ENCODE results near the gene CDS2. TPM values are rescaled to one million over a fixed set of nuclear protein-coding genes. Genes with fewer than 3 reads are reported as not detected.

Gene CDS2
- total and polyA plus RNA-seq, 10 of the 15 experiments (the other 5 are each of a cell fraction or from before 2014, with no cell fraction given): 11.5 to 94.7 (median 23.1) TPM

DNA sequence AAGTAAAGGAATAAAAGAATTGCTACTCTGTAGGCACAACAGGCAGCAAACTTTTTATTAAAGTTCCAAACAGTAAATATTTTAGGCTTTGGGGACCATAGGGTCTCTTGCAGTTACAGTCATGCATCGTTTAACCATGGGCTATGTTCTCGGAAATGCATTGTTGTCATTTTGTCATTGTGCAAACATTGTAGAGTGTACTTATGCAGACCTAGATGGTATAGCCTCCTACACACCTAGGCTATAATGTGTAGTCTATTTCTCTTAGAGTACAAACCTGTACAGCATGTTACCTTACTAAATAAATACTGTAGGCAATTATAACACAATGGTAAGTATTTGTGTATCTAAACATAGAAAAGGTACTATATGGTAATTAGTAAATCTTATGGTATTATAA is 54.7 kb downstream of the CDS2 start:
- Histone ChIP-seq H3K9ac (ENCODE audit: control insufficient read depth, insufficient read depth, low read length) (no peak overlapping the region), H3K27ac (ENCODE audit: control insufficient read depth, insufficient read depth) (no peak overlapping the region), H2AFZ (ENCODE audit: control insufficient read depth, low read depth, low read length) (no peak overlapping the region), H3K36me3 (ENCODE audit: control insufficient read depth in 2 of 2, insufficient read depth in 2 of 2, low read length in 1 of 2) (peaks cover 10 to 14% of the 10 kb centered on the region in 2 experiments), H3K4me3 (no peak overlapping the region), H3K27me3 (replicated peaks in 1 of 2; ENCODE audit: control insufficient read depth in 2 of 2, insufficient read depth in 2 of 2, low read length in 1 of 2) (no peaks in the 10 kb centered on the region), H3K9me3 (replicated peaks; ENCODE audit: control insufficient read depth, insufficient read depth, low read length) (no peaks in the 10 kb centered on the region), H3K79me2 (ENCODE audit: control insufficient read depth, insufficient read depth, low read length) (no peaks in the 10 kb centered on the region), H4K20me1 (ENCODE audit: control insufficient read depth, insufficient read depth) (no peaks in the 10 kb centered on the region; the same call in 1 of the 2 replicates), H3K4me2 (ENCODE audit: control insufficient read depth, insufficient read depth) (no peak overlapping the region), H3K4me1 (ENCODE audit: control insufficient read depth, insufficient read depth, low read length) (no peaks in the 10 kb centered on the region)
- TF ChIP-seq TBL1XR1 (IDR thresholded peaks at IDR 0.05; ENCODE audit: low read depth, low read length): no peak
- no peak for TF ChIP-seq BRCA1 (IDR thresholded peaks at IDR 0.05; ENCODE audit: low read depth, low read length)
- TF ChIP-seq, protein P1, sequence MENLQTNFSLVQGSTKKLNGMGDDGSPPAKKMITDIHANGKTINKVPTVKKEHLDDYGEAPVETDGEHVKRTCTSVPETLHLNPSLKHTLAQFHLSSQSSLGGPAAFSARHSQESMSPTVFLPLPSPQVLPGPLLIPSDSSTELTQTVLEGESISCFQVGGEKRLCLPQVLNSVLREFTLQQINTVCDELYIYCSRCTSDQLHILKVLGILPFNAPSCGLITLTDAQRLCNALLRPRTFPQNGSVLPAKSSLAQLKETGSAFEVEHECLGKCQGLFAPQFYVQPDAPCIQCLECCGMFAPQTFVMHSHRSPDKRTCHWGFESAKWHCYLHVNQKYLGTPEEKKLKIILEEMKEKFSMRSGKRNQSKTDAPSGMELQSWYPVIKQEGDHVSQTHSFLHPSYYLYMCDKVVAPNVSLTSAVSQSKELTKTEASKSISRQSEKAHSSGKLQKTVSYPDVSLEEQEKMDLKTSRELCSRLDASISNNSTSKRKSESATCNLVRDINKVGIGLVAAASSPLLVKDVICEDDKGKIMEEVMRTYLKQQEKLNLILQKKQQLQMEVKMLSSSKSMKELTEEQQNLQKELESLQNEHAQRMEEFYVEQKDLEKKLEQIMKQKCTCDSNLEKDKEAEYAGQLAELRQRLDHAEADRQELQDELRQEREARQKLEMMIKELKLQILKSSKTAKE (IDR thresholded peaks at IDR 0.05; ENCODE audit: low read depth, poor library complexity, severe bottlenecking): no peak
- no peak for TF ChIP-seq ZBED1 (IDR thresholded peaks at IDR 0.05; ENCODE audit: borderline replicate concordance)
- ATAC-seq (no peak), DNase-seq (ENCODE audit: low read depth, low spot score) (no peak), FAIRE-seq (no peak)
- SMC1A ChIA-PET (ENCODE audit: uncharacterized antibody, unreplicated experiment): interaction anchor here (0.7 to 2.9 kb wide), 3 partner anchors 10 to 55 kb away, joined by 3 to 14 read pairs (median 5); partner anchors contain the start of gene CDS2
- WGBS (ENCODE audit: insufficient coverage, insufficient replicate concordance, low lambda C conversion rate, missing lambda C conversion rate): 98% methylated on average over 2 of the region's 2 CpGs
- POLR2A ChIA-PET: no interaction called here
- BruUV-seq (replicated peaks): TSS peak; percentile 7
- in situ Hi-C loops (cut with MboI) (no loop called here), intact Hi-C loops (cut with micrococcal nuclease; ENCODE audit: unreplicated experiment) (no loop called here)
- RAD21 ChIA-PET (ENCODE audit: unreplicated experiment): interaction anchor here (1.1 to 1.7 kb wide), 2 partner anchors 12 to 55 kb away, joined by 3 to 5 read pairs; partner anchors contain the start of gene CDS2
- CTCF ChIA-PET: interaction anchor here (1.2 to 3.7 kb wide), 4 partner anchors 11 to 42 kb away, joined by 3 to 19 read pairs (median 10); no protein-coding TSS in a partner anchor

DNA sequence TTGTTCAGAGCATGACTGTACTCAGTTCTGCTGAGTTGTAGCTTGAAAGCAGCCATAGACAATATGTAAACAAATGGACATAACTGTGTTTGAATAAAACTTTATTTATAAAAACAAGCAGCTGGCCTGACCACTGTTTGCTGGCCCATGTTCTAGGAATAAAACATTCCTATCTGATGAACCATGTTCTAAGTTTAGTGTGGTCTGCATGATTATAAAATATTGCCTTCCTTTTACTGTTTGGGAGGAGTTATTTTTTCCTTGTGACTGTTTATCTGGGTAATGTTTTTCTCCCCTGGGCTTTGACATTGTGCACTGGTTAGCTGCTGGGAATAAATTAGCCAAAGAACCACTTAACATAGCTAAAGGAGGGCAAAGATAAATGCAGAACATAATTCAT is 55.1 kb downstream of the CDS2 start:
- H3K79me2 ChIP-seq (ENCODE audit: control insufficient read depth, insufficient read depth, low read length): no peaks in the 10 kb centered on the region
- no TSS peak for BruUV-seq (replicated peaks)
- H3K9ac ChIP-seq (ENCODE audit: control insufficient read depth, insufficient read depth, low read length): no peak overlapping the region
- intact Hi-C loops (cut with micrococcal nuclease; ENCODE audit: unreplicated experiment): no loop called here
- H3K4me1 ChIP-seq (ENCODE audit: control insufficient read depth, insufficient read depth, low read length): no peaks in the 10 kb centered on the region
- H2AFZ ChIP-seq (ENCODE audit: control insufficient read depth, low read depth, low read length): no peak overlapping the region
- no peak for FAIRE-seq
- ChIA-PET RAD21 (ENCODE audit: unreplicated experiment) (interaction anchor here (1.7 kb wide), 1 partner anchor 55 kb away, joined by 5 read pairs; the partner anchor contains the start of gene CDS2), SMC1A (ENCODE audit: uncharacterized antibody, unreplicated experiment) (interaction anchor here (1.1 to 2.9 kb wide), 2 partner anchors 10 to 55 kb away, joined by 5 to 14 read pairs; partner anchors contain the start of gene CDS2), CTCF (interaction anchor here (1.2 to 3.7 kb wide), 4 partner anchors 10 to 55 kb away, joined by 3 to 19 read pairs (median 15); partner anchors contain the start of gene CDS2), POLR2A (no interaction called here)
- no peak overlapping the region for H3K4me3 ChIP-seq
- no peaks in the 10 kb centered on the region for H3K27me3 ChIP-seq (replicated peaks in 1 of 2; ENCODE audit: control insufficient read depth in 2 of 2, insufficient read depth in 2 of 2, low read length in 1 of 2)
- H3K36me3 ChIP-seq (ENCODE audit: control insufficient read depth in 2 of 2, insufficient read depth in 2 of 2, low read length in 1 of 2): peaks cover 13% of the 10 kb centered on the region in 2 experiments
- in situ Hi-C loops (cut with MboI): no loop called here
- ATAC-seq: no peak
- H3K4me2 ChIP-seq (ENCODE audit: control insufficient read depth, insufficient read depth): no peak overlapping the region
- H3K9me3 ChIP-seq (replicated peaks; ENCODE audit: control insufficient read depth, insufficient read depth, low read length): no peaks in the 10 kb centered on the region
- no peak for DNase-seq (ENCODE audit: low read depth, low spot score)
- no peaks in the 10 kb centered on the region; the same call in 1 of the 2 replicates for H4K20me1 ChIP-seq (ENCODE audit: control insufficient read depth, insufficient read depth)
- H3K27ac ChIP-seq (ENCODE audit: control insufficient read depth, insufficient read depth): no peak overlapping the region
- TF ChIP-seq, protein P2, sequence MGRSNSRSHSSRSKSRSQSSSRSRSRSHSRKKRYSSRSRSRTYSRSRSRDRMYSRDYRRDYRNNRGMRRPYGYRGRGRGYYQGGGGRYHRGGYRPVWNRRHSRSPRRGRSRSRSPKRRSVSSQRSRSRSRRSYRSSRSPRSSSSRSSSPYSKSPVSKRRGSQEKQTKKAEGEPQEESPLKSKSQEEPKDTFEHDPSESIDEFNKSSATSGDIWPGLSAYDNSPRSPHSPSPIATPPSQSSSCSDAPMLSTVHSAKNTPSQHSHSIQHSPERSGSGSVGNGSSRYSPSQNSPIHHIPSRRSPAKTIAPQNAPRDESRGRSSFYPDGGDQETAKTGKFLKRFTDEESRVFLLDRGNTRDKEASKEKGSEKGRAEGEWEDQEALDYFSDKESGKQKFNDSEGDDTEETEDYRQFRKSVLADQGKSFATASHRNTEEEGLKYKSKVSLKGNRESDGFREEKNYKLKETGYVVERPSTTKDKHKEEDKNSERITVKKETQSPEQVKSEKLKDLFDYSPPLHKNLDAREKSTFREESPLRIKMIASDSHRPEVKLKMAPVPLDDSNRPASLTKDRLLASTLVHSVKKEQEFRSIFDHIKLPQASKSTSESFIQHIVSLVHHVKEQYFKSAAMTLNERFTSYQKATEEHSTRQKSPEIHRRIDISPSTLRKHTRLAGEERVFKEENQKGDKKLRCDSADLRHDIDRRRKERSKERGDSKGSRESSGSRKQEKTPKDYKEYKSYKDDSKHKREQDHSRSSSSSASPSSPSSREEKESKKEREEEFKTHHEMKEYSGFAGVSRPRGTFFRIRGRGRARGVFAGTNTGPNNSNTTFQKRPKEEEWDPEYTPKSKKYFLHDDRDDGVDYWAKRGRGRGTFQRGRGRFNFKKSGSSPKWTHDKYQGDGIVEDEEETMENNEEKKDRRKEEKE (IDR thresholded peaks at IDR 0.05): no peak
- no peak for TF ChIP-seq STAT3 (IDR thresholded peaks at IDR 0.05; ENCODE audit: low read depth, low read length)
- TF ChIP-seq, protein P3, sequence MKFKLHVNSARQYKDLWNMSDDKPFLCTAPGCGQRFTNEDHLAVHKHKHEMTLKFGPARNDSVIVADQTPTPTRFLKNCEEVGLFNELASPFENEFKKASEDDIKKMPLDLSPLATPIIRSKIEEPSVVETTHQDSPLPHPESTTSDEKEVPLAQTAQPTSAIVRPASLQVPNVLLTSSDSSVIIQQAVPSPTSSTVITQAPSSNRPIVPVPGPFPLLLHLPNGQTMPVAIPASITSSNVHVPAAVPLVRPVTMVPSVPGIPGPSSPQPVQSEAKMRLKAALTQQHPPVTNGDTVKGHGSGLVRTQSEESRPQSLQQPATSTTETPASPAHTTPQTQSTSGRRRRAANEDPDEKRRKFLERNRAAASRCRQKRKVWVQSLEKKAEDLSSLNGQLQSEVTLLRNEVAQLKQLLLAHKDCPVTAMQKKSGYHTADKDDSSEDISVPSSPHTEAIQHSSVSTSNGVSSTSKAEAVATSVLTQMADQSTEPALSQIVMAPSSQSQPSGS (IDR thresholded peaks at IDR 0.05; ENCODE audit: low read length): no peak

Data from GM12878 (cell line).